ENCODE data around the gene ATXN2. TPM values are rescaled to one million over a fixed set of nuclear protein-coding genes. Genes with fewer than 3 reads are reported as not detected.

ATXN2 gene
- total and polyA plus RNA-seq, 2 of the 4 experiments (the other 2 are of a cell fraction) = 12.4 to 66.5 TPM

- no peaks in the 10 kb centered on the region for H3K9me3 ChIP-seq (ENCODE audit: control insufficient read depth, insufficient read depth, low read length)
- dilution Hi-C loops (cut with HindIII; ENCODE audit: low sequenced_read_pairs, unreplicated experiment) = no loop called here
- H4K8ac ChIP-seq (ENCODE audit: low read depth in 2 of 2, low read length in 2 of 2) = no peak overlapping the region
- no peak overlapping the region for H2BK15ac ChIP-seq (ENCODE audit: low read depth, low read length)
- H3K79me1 ChIP-seq (ENCODE audit: low read depth in 1 of 2, low read length in 2 of 2) = peaks cover 15 to 77% of the 10 kb centered on the region in 2 experiments
- no peak overlapping the region for H2BK5ac ChIP-seq (ENCODE audit: low read depth, low read length, poor library complexity, severe bottlenecking)
- DNase-seq (no peak), ATAC-seq (ENCODE audit: low read depth) (no peak)
- H2AFZ ChIP-seq (replicated peaks; ENCODE audit: low read length, poor library complexity) = no peak overlapping the region
- POLR2A ChIA-PET (ENCODE audit: unreplicated experiment) = no interaction called here
- no peak overlapping the region for H2AK5ac ChIP-seq (ENCODE audit: low read depth, low read length)
- H3K9ac ChIP-seq (ENCODE audit: low read depth, low read length) = no peak overlapping the region
- peaks cover 36% of the 10 kb centered on the region for H4K20me1 ChIP-seq (ENCODE audit: insufficient read depth, low read length)
- no peak overlapping the region for H2BK120ac ChIP-seq (ENCODE audit: low read depth, low read length)
- no peak overlapping the region for H3K4me3 ChIP-seq (ENCODE audit: insufficient read depth, low read depth, low read length)
- H2BK20ac ChIP-seq (ENCODE audit: low read depth, low read length) = no peak overlapping the region
- no peak overlapping the region for H3K4ac ChIP-seq (ENCODE audit: low read depth, low read length)
- H3K14ac ChIP-seq (replicated peaks; ENCODE audit: low read depth, low read length) = no peak overlapping the region
- no peak overlapping the region for H4K91ac ChIP-seq (ENCODE audit: insufficient read depth, low read depth, low read length)
- H3K9me1 ChIP-seq (ENCODE audit: insufficient read depth, low read length) = peaks cover 11% of the 10 kb centered on the region; the same call in 1 of the 2 replicates
- 97% methylated on average over 19 of the region's 25 CpGs; no CpG with 5 or more reads in 1 of the 2 experiments for WGBS, 2 experiments (ENCODE audit: extremely low coverage in 2 of 2, insufficient read length in 1 of 2)
- intact Hi-C loops (cut with micrococcal nuclease) = loop anchor here (5.0 kb wide), 1 partner anchor 121 kb away; no protein-coding TSS in a partner anchor
- CTCF ChIA-PET = no interaction called here
- H3K56ac ChIP-seq (ENCODE audit: extremely low read depth, insufficient read depth, low read length) = no peak overlapping the region
- H3K4me2 ChIP-seq (ENCODE audit: low read depth, low read length) = no peak overlapping the region
- peaks cover 8% of the 10 kb centered on the region for H3K4me1 ChIP-seq (ENCODE audit: control insufficient read depth, insufficient read depth, low read length)
- peaks cover 72% of the 10 kb centered on the region for H3K36me3 ChIP-seq (ENCODE audit: control insufficient read depth, insufficient read depth, low read length)
- H3K18ac ChIP-seq (ENCODE audit: low read depth, low read length) = no peak overlapping the region
- no peak overlapping the region for H2AK9ac ChIP-seq (replicated peaks; ENCODE audit: low read depth, low read length, poor library complexity)
- no peak overlapping the region for H4K5ac ChIP-seq (ENCODE audit: low read depth, low read length)
- H3K23ac ChIP-seq (ENCODE audit: low read depth, low read length) = no peak overlapping the region
- BruUV-seq (replicated peaks) = no TSS peak
- H3K27me3 ChIP-seq (ENCODE audit: control insufficient read depth, insufficient read depth, low read length) = no peaks in the 10 kb centered on the region
- H3K27ac ChIP-seq (ENCODE audit: insufficient read depth, low read length) = no peak overlapping the region
- in situ Hi-C loops (cut with MboI; ENCODE audit: low sequenced_read_pairs) = no loop called here
- no peak for TF ChIP-seq FOS (IDR thresholded peaks at IDR 0.05; ENCODE audit: low read depth, low read length)
- TF ChIP-seq CEBPB (IDR thresholded peaks at IDR 0.05; ENCODE audit: low read depth, low read length) = no peak
- no peak for TF ChIP-seq MAFK (IDR thresholded peaks at IDR 0.05; ENCODE audit: low read depth, low read length)
- no peak for TF ChIP-seq USF2 (IDR thresholded peaks at IDR 0.05; ENCODE audit: low read depth, low read length)
- no peak for TF ChIP-seq ELK1 (IDR thresholded peaks at IDR 0.05; ENCODE audit: borderline replicate concordance, low read depth, low read length)
- TF ChIP-seq RCOR1 (IDR thresholded peaks at IDR 0.05; ENCODE audit: insufficient replicate concordance, low read length) = no peak
- TF ChIP-seq CHD1 (IDR thresholded peaks at IDR 0.05; ENCODE audit: low read depth, low read length) = no peak
- no peak for TF ChIP-seq SMC3 (IDR thresholded peaks at IDR 0.05; ENCODE audit: low read depth, low read length)
- no peak for TF ChIP-seq RAD21 (IDR thresholded peaks at IDR 0.05; ENCODE audit: low read length)
- no peak for TF ChIP-seq MAZ (IDR thresholded peaks at IDR 0.05; ENCODE audit: borderline replicate concordance, low read depth, low read length)
- no peak for TF ChIP-seq CTCF (conservative IDR thresholded peaks at IDR 0.05; ENCODE audit: low read depth, low read length)
- TF ChIP-seq NFE2L2 (IDR thresholded peaks at IDR 0.05; ENCODE audit: low read depth, low read length) = no peak
- TF ChIP-seq RFX5 (IDR thresholded peaks at IDR 0.05; ENCODE audit: low read depth, low read length) = no peak
- no peak for TF ChIP-seq BHLHE40 (IDR thresholded peaks at IDR 0.05; ENCODE audit: low read depth, low read length)
Observed at GRCh38 chr12:111453071-111453989, 145.8 kb downstream of the ATXN2 start.
